Neural progenitor cell (in vitro differentiated cells): ENCODE data around the gene TWNK. TPM values are rescaled to one million over a fixed set of nuclear protein-coding genes. Genes with fewer than 3 reads are reported as not detected.

Experiments used
- DNase-seq: peaks from one replicate; pipeline ENCODE4 v3.0.0-alpha.2; 2016; ENCODE audit warnings: low spot score
- H2AFZ ChIP-seq: fragments of 200-600 bp; sonication (generic); replicated peaks from 2 replicates; pipeline ENCODE4 v1.6.1; 2016; ENCODE audit warnings: antibody characterized with exemption
- H3F3A ChIP-seq: fragments of 200-600 bp; sonication (generic); 2 replicates; pipeline ENCODE4 v1.6.1; 2016; ENCODE audit warnings: antibody characterized with exemption, low read depth
- H3K27ac ChIP-seq: fragments of 200-600 bp; sonication (generic); 2 replicates; pipeline ENCODE4 v1.5.1; 2016; ENCODE audit warnings: mild to moderate bottlenecking
- H3K27me3 ChIP-seq: fragments of 200-600 bp; sonication (generic); 2 replicates; pipeline ENCODE4 v1.6.1; 2016; ENCODE audit warnings: mild to moderate bottlenecking, moderate library complexity
- H3K36me3 ChIP-seq: fragments of 200-600 bp; sonication (generic); 2 replicates; pipeline ENCODE4 v1.5.1; 2016
- H3K4me1 ChIP-seq: fragments of 200-600 bp; sonication (generic); 2 replicates; pipeline ENCODE4 v1.6.1; 2016; ENCODE audit warnings: mixed run types
- H3K4me2 ChIP-seq: fragments of 200-600 bp; sonication (generic); 2 replicates; pipeline ENCODE4 v1.6.1; 2016
- H3K4me3 ChIP-seq: fragments of 200-600 bp; sonication (generic); 2 replicates; pipeline ENCODE4 v1.5.1; 2016
- H3K79me2 ChIP-seq: fragments of 200-600 bp; sonication (generic); 2 replicates; pipeline ENCODE4 v1.6.1; 2016; ENCODE audit warnings: low read depth
- H3K9ac ChIP-seq: fragments of 200-600 bp; sonication (generic); 2 replicates; pipeline ENCODE4 v1.6.1; 2016
- H3K9me3 ChIP-seq: fragments of 200-600 bp; sonication (generic); 2 replicates; pipeline ENCODE4 v1.5.1; 2016; ENCODE audit warnings: low read depth
- H4K20me1 ChIP-seq: fragments of 200-600 bp; sonication (generic); 2 replicates; pipeline ENCODE4 v1.6.1; 2016; ENCODE audit warnings: low read depth
- H3K27ac Mint-ChIP-seq: 3 replicates; pipeline ENCODE4 v1.8.0; 2021; ENCODE audit warnings: mixed read lengths
- H3K27me3 Mint-ChIP-seq: 2 replicates; pipeline ENCODE4 v1.8.0; 2022; ENCODE audit warnings: low read depth, mild to moderate bottlenecking, inconsistent platforms, moderate library complexity, mixed read lengths; ENCODE audit not compliant: insufficient read depth
- H3K36me3 Mint-ChIP-seq: 3 replicates; pipeline ENCODE4 v1.8.0; 2021; ENCODE audit warnings: mixed read lengths
- H3K4me1 Mint-ChIP-seq: 3 replicates; pipeline ENCODE4 v1.8.0; 2021; ENCODE audit warnings: mixed read lengths
- H3K4me3 Mint-ChIP-seq: 3 replicates; pipeline ENCODE4 v1.8.0; 2021; ENCODE audit warnings: mild to moderate bottlenecking, moderate library complexity, mixed read lengths
- H3K9me3 Mint-ChIP-seq: 3 replicates; pipeline ENCODE4 v1.8.0; 2020; ENCODE audit warnings: mixed read lengths
- EZH2 ChIP-seq: fragments of 200-600 bp; sonication (generic); IDR thresholded peaks from 2 replicates; pipeline ENCODE4 v1.6.1; 2017; ENCODE audit warnings: antibody characterized with exemption, mild to moderate bottlenecking, moderate library complexity
- EZH2phosphoT487 ChIP-seq: fragments of 200-600 bp; sonication (generic); IDR thresholded peaks from 2 replicates; pipeline ENCODE4 v1.6.1; 2017; ENCODE audit warnings: antibody characterized with exemption
- total RNA-seq: library from RNA; depleted of rRNA; stranded (reverse); fragments of >200 nt; gene quantifications from 2 replicates; pipeline ENCODE4 v1.2.3, GENCODE V29; 2015; ENCODE audit warnings: low replicate concordance
- TF ChIP-seq, protein P1 (sequence below): fragments of 200-600 bp; sonication (generic); IDR thresholded peaks from 2 replicates; pipeline ENCODE4 v1.5.1; 2017; ENCODE audit warnings: antibody characterized with exemption, mild to moderate bottlenecking

TWNK gene
- total RNA-seq, 1 donor from 2014 or later = 6.4 TPM

- peaks cover 10% of the 10 kb centered on the region for H3K27me3 Mint-ChIP-seq
- no peak overlapping the region for H3K9ac ChIP-seq
- peak overlapping the region; percentile 98 for H3K4me3 Mint-ChIP-seq
- TF ChIP-seq EZH2phosphoT487 = no peak
- H3F3A ChIP-seq = peaks cover 5% of the 10 kb centered on the region
- no peaks in the 10 kb centered on the region for H3K36me3 ChIP-seq
- H3K27me3 ChIP-seq = no peaks in the 10 kb centered on the region
- peaks cover 14% of the 10 kb centered on the region for H3K4me1 ChIP-seq
- no peak overlapping the region for H3K4me3 ChIP-seq
- no peak overlapping the region for H3K27ac Mint-ChIP-seq
- H3K4me1 Mint-ChIP-seq = peaks cover 14% of the 10 kb centered on the region
- peaks cover 48% of the 10 kb centered on the region for H3K79me2 ChIP-seq
- DNase-seq = no peak
- H3K36me3 Mint-ChIP-seq = peaks cover 18% of the 10 kb centered on the region
- peaks cover 16% of the 10 kb centered on the region for H4K20me1 ChIP-seq
- no peak overlapping the region for H3K4me2 ChIP-seq
- no peak overlapping the region for H2AFZ ChIP-seq
- no peaks in the 10 kb centered on the region for H3K9me3 Mint-ChIP-seq
- no peak overlapping the region for H3K27ac ChIP-seq
- H3K9me3 ChIP-seq = no peaks in the 10 kb centered on the region
These were observed 2.0 kb upstream of the TWNK start for GRCh38 chr10:100985336-100985735.

GRCh38 chr10:100986623-100986951 lies 756 bp upstream of the TWNK start:
- H3K27ac ChIP-seq = no peak overlapping the region
- DNase-seq = no peak
- H3K4me2 ChIP-seq = peak overlapping the region; percentile 89
- H3K4me3 ChIP-seq = peak overlapping the region; percentile 96
- no peak overlapping the region for H2AFZ ChIP-seq
- H3K27me3 Mint-ChIP-seq = peaks cover 10% of the 10 kb centered on the region
- peaks cover 14% of the 10 kb centered on the region for H3K4me1 ChIP-seq
- H3K79me2 ChIP-seq = peaks cover 51% of the 10 kb centered on the region
- H3K36me3 Mint-ChIP-seq = peaks cover 21% of the 10 kb centered on the region
- TF ChIP-seq EZH2 (no peak), EZH2phosphoT487 (no peak)
- TF ChIP-seq, protein P1, sequence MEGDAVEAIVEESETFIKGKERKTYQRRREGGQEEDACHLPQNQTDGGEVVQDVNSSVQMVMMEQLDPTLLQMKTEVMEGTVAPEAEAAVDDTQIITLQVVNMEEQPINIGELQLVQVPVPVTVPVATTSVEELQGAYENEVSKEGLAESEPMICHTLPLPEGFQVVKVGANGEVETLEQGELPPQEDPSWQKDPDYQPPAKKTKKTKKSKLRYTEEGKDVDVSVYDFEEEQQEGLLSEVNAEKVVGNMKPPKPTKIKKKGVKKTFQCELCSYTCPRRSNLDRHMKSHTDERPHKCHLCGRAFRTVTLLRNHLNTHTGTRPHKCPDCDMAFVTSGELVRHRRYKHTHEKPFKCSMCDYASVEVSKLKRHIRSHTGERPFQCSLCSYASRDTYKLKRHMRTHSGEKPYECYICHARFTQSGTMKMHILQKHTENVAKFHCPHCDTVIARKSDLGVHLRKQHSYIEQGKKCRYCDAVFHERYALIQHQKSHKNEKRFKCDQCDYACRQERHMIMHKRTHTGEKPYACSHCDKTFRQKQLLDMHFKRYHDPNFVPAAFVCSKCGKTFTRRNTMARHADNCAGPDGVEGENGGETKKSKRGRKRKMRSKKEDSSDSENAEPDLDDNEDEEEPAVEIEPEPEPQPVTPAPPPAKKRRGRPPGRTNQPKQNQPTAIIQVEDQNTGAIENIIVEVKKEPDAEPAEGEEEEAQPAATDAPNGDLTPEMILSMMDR = no peak
- H3K27me3 ChIP-seq = no peaks in the 10 kb centered on the region
- no peaks in the 10 kb centered on the region for H3K36me3 ChIP-seq
- H3K9ac ChIP-seq = peak overlapping the region; percentile 84
- no peaks in the 10 kb centered on the region for H3K9me3 ChIP-seq
- no peaks in the 10 kb centered on the region for H3K9me3 Mint-ChIP-seq
- peaks cover 14% of the 10 kb centered on the region for H3K4me1 Mint-ChIP-seq
- H3K4me3 Mint-ChIP-seq = peak overlapping the region; percentile 98
- H4K20me1 ChIP-seq = peaks cover 16% of the 10 kb centered on the region
- H3K27ac Mint-ChIP-seq = no peak overlapping the region
- peaks cover 5% of the 10 kb centered on the region for H3F3A ChIP-seq

DNA sequence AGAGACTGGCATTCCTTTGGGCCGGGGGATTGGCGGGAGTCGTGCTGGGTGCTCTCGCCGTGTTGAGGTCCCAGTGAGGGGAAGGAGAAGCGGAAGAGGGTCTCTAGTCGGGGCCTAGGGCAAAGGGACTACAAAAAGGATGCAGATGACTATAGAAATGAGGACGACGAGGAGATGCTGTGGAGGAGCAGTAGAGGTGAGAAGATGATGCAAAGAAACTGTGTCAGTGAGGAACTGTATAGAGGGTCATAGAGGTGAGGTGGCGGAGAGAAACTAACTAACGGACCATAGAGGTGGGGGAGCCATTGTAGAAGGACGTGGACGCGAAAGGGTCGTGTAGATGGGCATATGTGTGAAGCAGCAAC lies 324 bp downstream of the TWNK start:
- H3K4me2 ChIP-seq = peak overlapping the region; percentile 89
- peaks cover 51% of the 10 kb centered on the region for H3K79me2 ChIP-seq
- H3K36me3 ChIP-seq = no peaks in the 10 kb centered on the region
- Mint-ChIP-seq H3K27ac (peak overlapping the region; percentile 2), H3K36me3 (peaks cover 15% of the 10 kb centered on the region), H3K27me3 (peaks cover 8% of the 10 kb centered on the region), H3K4me1 (peaks cover 14% of the 10 kb centered on the region), H3K4me3 (peak overlapping the region; percentile 98), H3K9me3 (no peaks in the 10 kb centered on the region)
- H4K20me1 ChIP-seq = peaks cover 16% of the 10 kb centered on the region
- no peak for DNase-seq
- H3K9me3 ChIP-seq = no peaks in the 10 kb centered on the region
- H3K4me3 ChIP-seq = peak overlapping the region; percentile 96
- no peak overlapping the region for H3K27ac ChIP-seq
- peak overlapping the region; percentile 84 for H3K9ac ChIP-seq
- peaks cover 5% of the 10 kb centered on the region for H3F3A ChIP-seq
- no peak for TF ChIP-seq EZH2phosphoT487
- TF ChIP-seq, protein P1 = no peak
- TF ChIP-seq EZH2 = peak; percentile 4
- peak overlapping the region; percentile 92 for H2AFZ ChIP-seq
- no peaks in the 10 kb centered on the region for H3K27me3 ChIP-seq
- H3K4me1 ChIP-seq = peaks cover 14% of the 10 kb centered on the region

GRCh38 chr10:100988166-100988565 lies 823 bp downstream of the TWNK start:
- Mint-ChIP-seq H3K27me3 (peaks cover 7% of the 10 kb centered on the region), H3K4me3 (peak overlapping the region; percentile 98), H3K4me1 (peaks cover 14% of the 10 kb centered on the region), H3K27ac (no peak overlapping the region), H3K36me3 (peaks cover 12% of the 10 kb centered on the region), H3K9me3 (no peaks in the 10 kb centered on the region)
- H3K9me3 ChIP-seq = no peaks in the 10 kb centered on the region
- peak overlapping the region; percentile 84 for H3K9ac ChIP-seq
- no peaks in the 10 kb centered on the region for H3K27me3 ChIP-seq
- no peak for DNase-seq
- peak overlapping the region; percentile 89 for H3K4me2 ChIP-seq
- H3K79me2 ChIP-seq = peaks cover 51% of the 10 kb centered on the region
- no peaks in the 10 kb centered on the region for H3K36me3 ChIP-seq
- H3K4me1 ChIP-seq = peaks cover 14% of the 10 kb centered on the region
- peaks cover 5% of the 10 kb centered on the region for H3F3A ChIP-seq
- H4K20me1 ChIP-seq = peaks cover 16% of the 10 kb centered on the region
- peak overlapping the region; percentile 96 for H3K4me3 ChIP-seq
- H3K27ac ChIP-seq = no peak overlapping the region
- no peak overlapping the region for H2AFZ ChIP-seq
- TF ChIP-seq, protein P1 = no peak
- TF ChIP-seq EZH2 (no peak), EZH2phosphoT487 (no peak)
